ENCODE measurements around the gene TTC27.

The TTC27 gene

GRCh38 chr2:32792416-32792815 is 164.6 kb downstream of the TTC27 start:
- no peaks in the 10 kb centered on the region for H4K20me1 ChIP-seq (ENCODE audit: insufficient read depth, low read length)

GRCh38 chr2:32798829-32799228 is 171.0 kb downstream of the TTC27 start:
- Histone ChIP-seq H3K4me3 (ENCODE audit: low read depth in 1 of 2, low read length in 2 of 2) (no peak overlapping the region), H2AFZ (ENCODE audit: low read depth, low read length) (no peak overlapping the region), H3K27ac (ENCODE audit: low read length) (no peak overlapping the region), H3K36me3 (ENCODE audit: insufficient read depth, low read length) (no peaks in the 10 kb centered on the region; the same call in 1 of the 2 replicates), H3K4me2 (ENCODE audit: insufficient read depth, low read length) (no peak overlapping the region), H4K20me1 (ENCODE audit: insufficient read depth, low read length) (no peaks in the 10 kb centered on the region), H3K79me2 (ENCODE audit: insufficient read depth, low read length) (no peaks in the 10 kb centered on the region), H3K27me3 (ENCODE audit: insufficient read depth, low read length, poor library complexity) (no peaks in the 10 kb centered on the region), H3K4me1 (ENCODE audit: insufficient read depth, low read length) (no peaks in the 10 kb centered on the region), H3K9ac (ENCODE audit: low read depth, low read length) (no peak overlapping the region), H3K9me3 (ENCODE audit: insufficient read depth, low read length, severe bottlenecking) (no peaks in the 10 kb centered on the region)
- ATAC-seq (ENCODE audit: insufficient read depth, low read depth) (no peak), DNase-seq (no peak)
- no peak for TF ChIP-seq EZH2 (IDR thresholded peaks at IDR 0.05; ENCODE audit: borderline replicate concordance, low read depth, low read length, severe bottlenecking)
- TF ChIP-seq CTCF (IDR thresholded peaks at IDR 0.05; ENCODE audit: borderline replicate concordance, extremely low read depth, low read length, poor library complexity, severe bottlenecking) = no peak

More at GRCh38 chr2:32792416-32792815, 164.6 kb downstream of the TTC27 start:
- H3K27me3 ChIP-seq (ENCODE audit: insufficient read depth, low read length, poor library complexity) = no peaks in the 10 kb centered on the region
- H3K4me2 ChIP-seq (ENCODE audit: insufficient read depth, low read length) = no peak overlapping the region
- TF ChIP-seq CTCF (IDR thresholded peaks at IDR 0.05; ENCODE audit: borderline replicate concordance, extremely low read depth, low read length, poor library complexity, severe bottlenecking) (no peak), EZH2 (IDR thresholded peaks at IDR 0.05; ENCODE audit: borderline replicate concordance, low read depth, low read length, severe bottlenecking) (no peak)
- no peak for ATAC-seq (ENCODE audit: insufficient read depth, low read depth)
- DNase-seq = no peak
- H3K27ac ChIP-seq (ENCODE audit: low read length) = no peak overlapping the region
- no peaks in the 10 kb centered on the region for H3K79me2 ChIP-seq (ENCODE audit: insufficient read depth, low read length)
- H3K4me1 ChIP-seq (ENCODE audit: insufficient read depth, low read length) = no peaks in the 10 kb centered on the region
- H3K9me3 ChIP-seq (ENCODE audit: insufficient read depth, low read length, severe bottlenecking) = no peaks in the 10 kb centered on the region
- no peak overlapping the region for H2AFZ ChIP-seq (ENCODE audit: low read depth, low read length)
- no peak overlapping the region for H3K9ac ChIP-seq (ENCODE audit: low read depth, low read length)
- H3K4me3 ChIP-seq (ENCODE audit: low read depth in 1 of 2, low read length in 2 of 2) = no peak overlapping the region
- H3K36me3 ChIP-seq (ENCODE audit: insufficient read depth, low read length) = peaks cover under 1% of the 10 kb centered on the region; the same call in 1 of the 2 replicates

- no peaks in the 10 kb centered on the region for H3K4me1 ChIP-seq (ENCODE audit: insufficient read depth, low read length)
- no peak overlapping the region for H2AFZ ChIP-seq (ENCODE audit: low read depth, low read length)
- TF ChIP-seq EZH2 (IDR thresholded peaks at IDR 0.05; ENCODE audit: borderline replicate concordance, low read depth, low read length, severe bottlenecking) = no peak
- no peak for TF ChIP-seq CTCF (IDR thresholded peaks at IDR 0.05; ENCODE audit: borderline replicate concordance, extremely low read depth, low read length, poor library complexity, severe bottlenecking)
- no peaks in the 10 kb centered on the region for H3K36me3 ChIP-seq (ENCODE audit: insufficient read depth, low read length)
- no peak overlapping the region for H3K9ac ChIP-seq (ENCODE audit: low read depth, low read length)
- DNase-seq = no peak
- no peak overlapping the region for H3K4me2 ChIP-seq (ENCODE audit: insufficient read depth, low read length)
- no peaks in the 10 kb centered on the region for H4K20me1 ChIP-seq (ENCODE audit: insufficient read depth, low read length)
- H3K79me2 ChIP-seq (ENCODE audit: insufficient read depth, low read length) = no peaks in the 10 kb centered on the region
- no peak overlapping the region for H3K27ac ChIP-seq (ENCODE audit: low read length)
- no peaks in the 10 kb centered on the region for H3K27me3 ChIP-seq (ENCODE audit: insufficient read depth, low read length, poor library complexity)
- no peak for ATAC-seq (ENCODE audit: insufficient read depth, low read depth)
- no peaks in the 10 kb centered on the region for H3K9me3 ChIP-seq (ENCODE audit: insufficient read depth, low read length, severe bottlenecking)
- no peak overlapping the region for H3K4me3 ChIP-seq (ENCODE audit: low read depth in 1 of 2, low read length in 2 of 2)
These were observed 173.9 kb downstream of the TTC27 start for GRCh38 chr2:32801741-32802140.

DNA sequence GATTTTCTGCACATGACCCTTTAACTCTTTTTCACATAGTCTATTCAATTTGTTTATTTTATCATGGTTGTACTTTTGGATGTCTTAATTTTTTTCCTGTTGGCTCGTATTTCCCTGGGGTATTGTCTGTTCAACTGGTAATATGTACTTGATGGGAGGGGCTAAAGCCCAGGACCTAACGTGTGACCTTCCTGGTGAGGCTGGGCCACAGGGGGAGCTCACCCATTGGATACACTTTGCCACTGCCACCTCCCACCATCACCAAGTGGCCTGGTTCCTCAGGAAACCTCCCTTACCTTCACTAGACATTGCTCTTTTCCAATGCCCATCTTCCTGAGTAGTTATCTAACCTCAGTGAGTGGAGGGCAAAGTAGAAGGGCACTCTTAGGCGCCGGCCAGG is 175.0 kb downstream of the TTC27 start:
- H3K4me3 ChIP-seq (ENCODE audit: low read depth in 1 of 2, low read length in 2 of 2) = no peak overlapping the region
- no peaks in the 10 kb centered on the region for H3K4me1 ChIP-seq (ENCODE audit: insufficient read depth, low read length)
- no peaks in the 10 kb centered on the region for H4K20me1 ChIP-seq (ENCODE audit: insufficient read depth, low read length)
- H3K27ac ChIP-seq (ENCODE audit: low read length) = no peak overlapping the region
- no peak overlapping the region for H3K4me2 ChIP-seq (ENCODE audit: insufficient read depth, low read length)
- H3K36me3 ChIP-seq (ENCODE audit: insufficient read depth, low read length) = no peaks in the 10 kb centered on the region
- H3K9me3 ChIP-seq (ENCODE audit: insufficient read depth, low read length, severe bottlenecking) = no peaks in the 10 kb centered on the region
- H3K79me2 ChIP-seq (ENCODE audit: insufficient read depth, low read length) = no peaks in the 10 kb centered on the region
- H3K27me3 ChIP-seq (ENCODE audit: insufficient read depth, low read length, poor library complexity) = no peaks in the 10 kb centered on the region
- no peak for DNase-seq
- H2AFZ ChIP-seq (ENCODE audit: low read depth, low read length) = no peak overlapping the region
- TF ChIP-seq EZH2 (IDR thresholded peaks at IDR 0.05; ENCODE audit: borderline replicate concordance, low read depth, low read length, severe bottlenecking) = no peak
- no peak for TF ChIP-seq CTCF (IDR thresholded peaks at IDR 0.05; ENCODE audit: borderline replicate concordance, extremely low read depth, low read length, poor library complexity, severe bottlenecking)
- H3K9ac ChIP-seq (ENCODE audit: low read depth, low read length) = no peak overlapping the region
- no peak for ATAC-seq (ENCODE audit: insufficient read depth, low read depth)

Data from DND-41 (cell line).